ENCODE results near the gene CYREN.

The CYREN gene

DNA sequence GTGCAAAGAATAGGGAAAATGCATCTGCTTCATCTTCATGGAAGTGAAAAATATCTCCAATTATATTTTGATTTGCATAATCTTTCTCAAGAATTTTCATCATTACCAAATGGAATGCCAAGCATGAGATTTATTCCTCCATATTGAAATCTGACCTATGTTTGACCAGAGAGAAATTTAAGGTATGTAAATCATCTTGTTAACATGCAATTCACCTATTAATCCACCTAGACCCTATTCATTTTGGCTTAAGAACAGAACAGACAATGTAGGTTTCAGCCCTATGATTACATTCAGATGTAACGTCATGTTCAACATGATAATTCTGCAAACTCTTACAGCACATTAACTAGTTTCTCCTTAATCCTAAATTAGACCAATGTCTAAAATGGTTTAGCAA, 53.4 kb downstream of the CYREN start:
- TF ChIP-seq USF1 (IDR thresholded peaks at IDR 0.05), result no peak
- no peak for TF ChIP-seq CEBPB (IDR thresholded peaks at IDR 0.05)
- no peak for TF ChIP-seq TAF1 (IDR thresholded peaks at IDR 0.05; ENCODE audit: low read depth)
- TF ChIP-seq YY1 (IDR thresholded peaks at IDR 0.05; ENCODE audit: low read depth), result no peak
- TF ChIP-seq TCF12 (IDR thresholded peaks at IDR 0.05; ENCODE audit: low read depth), result no peak
- no peak for TF ChIP-seq CREB1 (IDR thresholded peaks at IDR 0.05; ENCODE audit: low read depth)
- no peak for TF ChIP-seq EGR1 (IDR thresholded peaks at IDR 0.05)
- TF ChIP-seq NFIC (IDR thresholded peaks at IDR 0.05), result no peak
- no peak for TF ChIP-seq EP300 (IDR thresholded peaks at IDR 0.05; ENCODE audit: borderline replicate concordance)
- TF ChIP-seq, protein P1, sequence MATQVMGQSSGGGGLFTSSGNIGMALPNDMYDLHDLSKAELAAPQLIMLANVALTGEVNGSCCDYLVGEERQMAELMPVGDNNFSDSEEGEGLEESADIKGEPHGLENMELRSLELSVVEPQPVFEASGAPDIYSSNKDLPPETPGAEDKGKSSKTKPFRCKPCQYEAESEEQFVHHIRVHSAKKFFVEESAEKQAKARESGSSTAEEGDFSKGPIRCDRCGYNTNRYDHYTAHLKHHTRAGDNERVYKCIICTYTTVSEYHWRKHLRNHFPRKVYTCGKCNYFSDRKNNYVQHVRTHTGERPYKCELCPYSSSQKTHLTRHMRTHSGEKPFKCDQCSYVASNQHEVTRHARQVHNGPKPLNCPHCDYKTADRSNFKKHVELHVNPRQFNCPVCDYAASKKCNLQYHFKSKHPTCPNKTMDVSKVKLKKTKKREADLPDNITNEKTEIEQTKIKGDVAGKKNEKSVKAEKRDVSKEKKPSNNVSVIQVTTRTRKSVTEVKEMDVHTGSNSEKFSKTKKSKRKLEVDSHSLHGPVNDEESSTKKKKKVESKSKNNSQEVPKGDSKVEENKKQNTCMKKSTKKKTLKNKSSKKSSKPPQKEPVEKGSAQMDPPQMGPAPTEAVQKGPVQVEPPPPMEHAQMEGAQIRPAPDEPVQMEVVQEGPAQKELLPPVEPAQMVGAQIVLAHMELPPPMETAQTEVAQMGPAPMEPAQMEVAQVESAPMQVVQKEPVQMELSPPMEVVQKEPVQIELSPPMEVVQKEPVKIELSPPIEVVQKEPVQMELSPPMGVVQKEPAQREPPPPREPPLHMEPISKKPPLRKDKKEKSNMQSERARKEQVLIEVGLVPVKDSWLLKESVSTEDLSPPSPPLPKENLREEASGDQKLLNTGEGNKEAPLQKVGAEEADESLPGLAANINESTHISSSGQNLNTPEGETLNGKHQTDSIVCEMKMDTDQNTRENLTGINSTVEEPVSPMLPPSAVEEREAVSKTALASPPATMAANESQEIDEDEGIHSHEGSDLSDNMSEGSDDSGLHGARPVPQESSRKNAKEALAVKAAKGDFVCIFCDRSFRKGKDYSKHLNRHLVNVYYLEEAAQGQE (IDR thresholded peaks at IDR 0.05; ENCODE audit: low read depth), result no peak
- TF ChIP-seq FOXM1 (IDR thresholded peaks at IDR 0.05; ENCODE audit: borderline replicate concordance, low read depth), result no peak
- no peak for TF ChIP-seq RAD21 (IDR thresholded peaks at IDR 0.05; ENCODE audit: low read depth)
- TF ChIP-seq, protein P2, sequence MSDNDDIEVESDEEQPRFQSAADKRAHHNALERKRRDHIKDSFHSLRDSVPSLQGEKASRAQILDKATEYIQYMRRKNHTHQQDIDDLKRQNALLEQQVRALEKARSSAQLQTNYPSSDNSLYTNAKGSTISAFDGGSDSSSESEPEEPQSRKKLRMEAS (IDR thresholded peaks at IDR 0.05), result no peak
- TF ChIP-seq TEAD4 (IDR thresholded peaks at IDR 0.05), result no peak
- TF ChIP-seq ZBTB7A (IDR thresholded peaks at IDR 0.05; ENCODE audit: low read depth), result no peak

Data from Ishikawa (cell line).